OCI-M2 (cell line): ENCODE data around the gene LDLRAD3.
A peak's percentile ranks its signal among the peaks of the same experiment; 100 is the strongest.

Source experiments
- DNase-seq: peaks from one replicate; lab custom pipeline; 2025; ENCODE audit not compliant: unreplicated experiment; lab: John Stamatoyannopoulos, UW

LDLRAD3 gene

GRCh38 chr11:36014898-36015665 is 71.2 kb downstream of the LDLRAD3 start:
- no peak for DNase-seq

GRCh38 chr11:36015799-36016198 is 71.9 kb downstream of the LDLRAD3 start:
- no peak for DNase-seq

GRCh38 chr11:36016263-36016662 is 72.4 kb downstream of the LDLRAD3 start:
- no peak for DNase-seq

GRCh38 chr11:36016709-36017108 is 72.8 kb downstream of the LDLRAD3 start:
- DNase-seq, result no peak

GRCh38 chr11:36019005-36019596 is 75.2 kb downstream of the LDLRAD3 start:
- no peak for DNase-seq

GRCh38 chr11:36019722-36020121 is 75.9 kb downstream of the LDLRAD3 start:
- DNase-seq, result no peak

- no peak for DNase-seq
Observed at GRCh38 chr11:36022882-36023281, 79.0 kb downstream of the LDLRAD3 start.

GRCh38 chr11:36023922-36024321 is 80.1 kb downstream of the LDLRAD3 start:
- no peak for DNase-seq

GRCh38 chr11:36024716-36025115 is 80.9 kb downstream of the LDLRAD3 start:
- DNase-seq, result no peak

- DNase-seq, result no peak
Observed at GRCh38 chr11:36026315-36026968, 82.6 kb downstream of the LDLRAD3 start.

GRCh38 chr11:36027731-36028130 is 83.9 kb downstream of the LDLRAD3 start:
- peak; percentile 12 for DNase-seq

- no peak for DNase-seq
Observed at GRCh38 chr11:36029616-36030015, 85.8 kb downstream of the LDLRAD3 start.

- DNase-seq, result no peak
Observed at GRCh38 chr11:36030731-36031281, 86.9 kb downstream of the LDLRAD3 start.

- no peak for DNase-seq
Observed at GRCh38 chr11:36033082-36033751, 89.4 kb downstream of the LDLRAD3 start.

- DNase-seq, result no peak
Observed at GRCh38 chr11:36033936-36034335, 90.1 kb downstream of the LDLRAD3 start.

GRCh38 chr11:36034551-36035331 is 90.9 kb downstream of the LDLRAD3 start:
- DNase-seq, result no peak

- DNase-seq, result no peak
Observed at GRCh38 chr11:36035454-36035853, 91.6 kb downstream of the LDLRAD3 start.

GRCh38 chr11:36035999-36036398 is 92.1 kb downstream of the LDLRAD3 start:
- no peak for DNase-seq

- DNase-seq, result no peak
Observed at GRCh38 chr11:36037031-36037430, 93.2 kb downstream of the LDLRAD3 start.

- no peak for DNase-seq
Observed at GRCh38 chr11:36038541-36038940, 94.7 kb downstream of the LDLRAD3 start.

- no peak for DNase-seq
Observed at GRCh38 chr11:36039471-36039870, 95.6 kb downstream of the LDLRAD3 start.
